Mesendoderm (in vitro differentiated cells): Measurements from ENCODE around the gene MARCHF10.

Source experiments
- DNase-seq: peaks from one replicate; pipeline ENCODE4 v3.0.0; 2013
- H2AK5ac ChIP-seq: 2 replicates; pipeline ENCODE4 v1.6.1; 2013; ENCODE audit warnings: low read length, inconsistent platforms
- H2BK120ac ChIP-seq: 2 replicates; pipeline ENCODE4 v1.6.1; 2013; ENCODE audit warnings: low read depth, mild to moderate bottlenecking, low read length, moderate library complexity, mixed read lengths
- H2BK15ac ChIP-seq: replicated peaks from 2 replicates; pipeline ENCODE4 v1.6.1; 2013; ENCODE audit warnings: low read depth, mild to moderate bottlenecking, moderate library complexity
- H2BK5ac ChIP-seq: 2 replicates; pipeline ENCODE4 v1.6.1; 2013; ENCODE audit warnings: low read length, inconsistent platforms
- H3K18ac ChIP-seq: 2 replicates; pipeline ENCODE4 v1.6.1; 2013; ENCODE audit warnings: mild to moderate bottlenecking, low read length, mixed read lengths
- H3K23ac ChIP-seq: one replicate; pipeline ENCODE4 v1.6.1; 2013; ENCODE audit warnings: low read length
- H3K27ac ChIP-seq: 2 replicates; pipeline ENCODE4 v1.5.1; 2013; ENCODE audit warnings: low read depth, mild to moderate bottlenecking, inconsistent platforms, low read length, moderate library complexity
- H3K27me3 ChIP-seq: 2 replicates; pipeline ENCODE4 v1.6.1; 2013; ENCODE audit warnings: low read length, control low read depth, mild to moderate bottlenecking, inconsistent platforms; ENCODE audit not compliant: insufficient read depth, poor library complexity
- H3K36me3 ChIP-seq: 2 replicates; pipeline ENCODE4 v1.6.1; 2013; ENCODE audit warnings: low read length, inconsistent platforms; ENCODE audit not compliant: control insufficient read depth, insufficient read depth
- H3K4ac ChIP-seq: one replicate; pipeline ENCODE4 v1.6.1; 2013; ENCODE audit warnings: low read depth, mild to moderate bottlenecking, low read length, moderate library complexity
- H3K4me1 ChIP-seq: 2 replicates; pipeline ENCODE4 v1.6.1; 2013; ENCODE audit warnings: low read depth, low read length, inconsistent platforms; ENCODE audit not compliant: control insufficient read depth
- H3K4me2 ChIP-seq: 2 replicates; pipeline ENCODE4 v1.6.1; 2013; ENCODE audit warnings: low read length
- H3K4me3 ChIP-seq: 2 replicates; pipeline ENCODE4 v1.5.1; 2013; ENCODE audit warnings: mild to moderate bottlenecking, low read length
- H3K56ac ChIP-seq: one replicate; pipeline ENCODE4 v1.6.1; 2013; ENCODE audit warnings: low read length
- H3K79me1 ChIP-seq: 2 replicates; pipeline ENCODE4 v1.6.1; 2013; ENCODE audit warnings: low read length, inconsistent platforms
- H3K79me2 ChIP-seq: 2 replicates; pipeline ENCODE4 v1.6.1; 2013; ENCODE audit warnings: mild to moderate bottlenecking, low read length; ENCODE audit not compliant: control insufficient read depth, insufficient read depth
- H3K9ac ChIP-seq: 2 replicates; pipeline ENCODE4 v1.6.1; 2013; ENCODE audit warnings: low read length, inconsistent platforms
- H4K5ac ChIP-seq: one replicate; pipeline ENCODE4 v1.6.1; 2013; ENCODE audit warnings: low read length
- H4K8ac ChIP-seq: one replicate; pipeline ENCODE4 v1.6.1; 2013; ENCODE audit warnings: low read depth, mild to moderate bottlenecking, control low read depth, low read length, moderate library complexity
- WGBS: extraction: QIAGEN DNeasy Blood & Tissue Kit; methylation state at CpG from one replicate; pipeline ENCODE4 v1.1.7; 2013; ENCODE audit warnings: low lambda C conversion rate, missing lambda C conversion rate; ENCODE audit not compliant: insufficient coverage; ENCODE audit errors: extremely low coverage; 5-methylcytosine and 5-hydroxymethylcytosine counted together

MARCHF10 gene

GRCh38 chr17:62676952-62677596 lies 131.0 kb downstream of the MARCHF10 start:
- Histone ChIP-seq H3K27ac (no peak overlapping the region), H3K4me1 (no peaks in the 10 kb centered on the region), H3K9ac (no peak overlapping the region), H3K27me3 (no peaks in the 10 kb centered on the region), H4K5ac (no peak overlapping the region), H2AK5ac (no peak overlapping the region), H3K4me2 (no peak overlapping the region), H4K8ac (no peak overlapping the region), H3K56ac (no peak overlapping the region), H2BK15ac (no peak overlapping the region), H3K4ac (no peak overlapping the region), H3K79me1 (no peaks in the 10 kb centered on the region), H3K36me3 (peaks cover 22% of the 10 kb centered on the region), H2BK5ac (no peak overlapping the region), H3K23ac (no peak overlapping the region), H2BK120ac (no peak overlapping the region), H3K4me3 (no peak overlapping the region), H3K79me2 (no peaks in the 10 kb centered on the region), H3K18ac (no peak overlapping the region)
- DNase-seq: no peak
- WGBS: no CpG with 5 or more reads among the region's 18 CpGs

DNA sequence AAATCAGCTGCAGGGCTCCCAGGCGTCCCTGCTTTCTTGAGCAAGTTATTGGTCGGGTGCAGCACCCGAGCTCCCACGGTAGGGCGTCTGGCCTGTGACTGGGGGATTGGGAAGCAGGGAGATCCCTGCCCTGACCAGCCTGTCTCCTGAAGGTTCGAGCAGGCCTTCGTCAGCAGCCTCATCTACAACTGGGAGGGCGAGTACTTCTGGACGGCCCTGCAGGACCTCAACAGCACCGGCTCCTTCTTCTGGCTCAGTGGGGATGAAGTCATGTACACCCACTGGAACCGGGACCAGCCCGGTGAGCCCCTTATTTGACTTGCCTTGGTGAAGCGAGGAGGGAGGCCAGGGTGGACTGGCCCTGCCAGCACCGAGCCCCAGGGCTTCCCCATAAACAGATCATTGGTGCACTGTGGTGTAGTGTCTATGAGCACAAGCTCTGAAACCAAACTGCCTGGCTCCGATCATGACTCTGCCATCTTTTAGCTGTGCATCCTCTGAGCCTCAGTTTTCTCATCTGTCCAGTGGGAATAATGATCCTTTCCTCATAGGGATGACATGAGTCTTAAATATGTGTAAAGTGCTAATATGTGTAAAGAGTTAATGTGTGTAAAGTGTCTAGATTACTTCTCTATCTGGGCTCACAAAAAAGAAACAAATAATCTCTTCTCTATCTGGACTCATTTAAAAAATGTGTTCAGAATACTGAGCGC lies 131.7 kb downstream of the MARCHF10 start:
- Histone ChIP-seq H3K9ac (no peak overlapping the region), H4K5ac (no peak overlapping the region), H3K23ac (no peak overlapping the region), H2BK5ac (no peak overlapping the region), H3K27me3 (no peaks in the 10 kb centered on the region), H3K56ac (no peak overlapping the region), H3K27ac (no peak overlapping the region), H4K8ac (no peak overlapping the region), H3K79me2 (no peaks in the 10 kb centered on the region), H3K4me3 (no peak overlapping the region), H2BK15ac (no peak overlapping the region), H3K18ac (no peak overlapping the region), H2AK5ac (no peak overlapping the region), H2BK120ac (no peak overlapping the region), H3K4me1 (no peaks in the 10 kb centered on the region), H3K4ac (no peak overlapping the region), H3K36me3 (peaks cover 21% of the 10 kb centered on the region), H3K4me2 (no peak overlapping the region), H3K79me1 (no peaks in the 10 kb centered on the region)
- WGBS: no CpG with 5 or more reads among the region's 16 CpGs
- no peak for DNase-seq

- no CpG with 5 or more reads among the region's 4 CpGs for WGBS
- H3K79me1 ChIP-seq: no peaks in the 10 kb centered on the region
- H2AK5ac ChIP-seq: no peak overlapping the region
- no peak overlapping the region for H3K4me2 ChIP-seq
- no peak overlapping the region for H3K27ac ChIP-seq
- H3K27me3 ChIP-seq: no peaks in the 10 kb centered on the region
- DNase-seq: no peak
- H3K4me1 ChIP-seq: no peaks in the 10 kb centered on the region
- no peak overlapping the region for H3K9ac ChIP-seq
- no peak overlapping the region for H4K8ac ChIP-seq
- H3K23ac ChIP-seq: no peak overlapping the region
- no peak overlapping the region for H2BK5ac ChIP-seq
- H3K56ac ChIP-seq: no peak overlapping the region
- no peak overlapping the region for H3K18ac ChIP-seq
- no peak overlapping the region for H3K4ac ChIP-seq
- no peak overlapping the region for H4K5ac ChIP-seq
- no peaks in the 10 kb centered on the region for H3K79me2 ChIP-seq
- no peak overlapping the region for H2BK15ac ChIP-seq
- H3K36me3 ChIP-seq: peaks cover 18% of the 10 kb centered on the region
- H2BK120ac ChIP-seq: no peak overlapping the region
- no peak overlapping the region for H3K4me3 ChIP-seq
These were observed 132.4 kb downstream of the MARCHF10 start for GRCh38 chr17:62675701-62676100.

GRCh38 chr17:62675260-62675659 lies 132.9 kb downstream of the MARCHF10 start:
- Histone ChIP-seq H4K5ac (no peak overlapping the region), H4K8ac (no peak overlapping the region), H3K4ac (no peak overlapping the region), H3K4me3 (no peak overlapping the region), H3K56ac (no peak overlapping the region), H3K27me3 (no peaks in the 10 kb centered on the region), H2BK15ac (no peak overlapping the region), H3K79me1 (no peaks in the 10 kb centered on the region), H3K79me2 (no peaks in the 10 kb centered on the region), H2BK5ac (no peak overlapping the region), H3K18ac (no peak overlapping the region), H3K4me2 (no peak overlapping the region), H3K36me3 (peaks cover 16% of the 10 kb centered on the region), H2BK120ac (no peak overlapping the region), H3K23ac (no peak overlapping the region), H3K27ac (no peak overlapping the region), H3K4me1 (no peaks in the 10 kb centered on the region), H3K9ac (no peak overlapping the region), H2AK5ac (no peak overlapping the region)
- no peak for DNase-seq
- WGBS: no CpG with 5 or more reads among the region's 12 CpGs

DNA sequence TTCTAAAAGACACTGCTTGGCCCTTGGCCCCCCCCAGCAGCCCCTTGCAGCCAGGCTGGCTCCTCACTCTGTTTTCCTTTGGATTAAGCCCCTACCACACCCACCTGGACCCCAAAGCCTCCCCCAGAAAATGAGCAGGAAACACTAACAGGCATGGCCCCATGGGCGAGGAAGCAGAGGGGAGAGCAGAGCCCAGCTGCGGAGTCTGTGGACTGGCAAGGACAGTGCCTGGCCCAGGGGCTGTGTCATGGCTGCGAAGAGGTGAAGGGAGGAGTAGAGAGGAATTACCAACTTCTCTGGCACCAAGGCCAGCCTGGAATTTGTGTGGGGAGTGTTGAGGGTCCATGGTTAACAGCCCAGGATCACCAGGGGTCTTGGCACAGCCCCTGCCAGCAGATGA lies 133.3 kb downstream of the MARCHF10 start:
- Histone ChIP-seq H3K27ac (no peak overlapping the region), H3K4me2 (no peak overlapping the region), H3K23ac (no peak overlapping the region), H3K56ac (no peak overlapping the region), H2BK15ac (no peak overlapping the region), H4K5ac (no peak overlapping the region), H3K79me1 (no peaks in the 10 kb centered on the region), H2BK5ac (no peak overlapping the region), H2AK5ac (no peak overlapping the region), H3K9ac (no peak overlapping the region), H3K18ac (no peak overlapping the region), H3K79me2 (no peaks in the 10 kb centered on the region), H2BK120ac (no peak overlapping the region), H3K4ac (no peak overlapping the region), H3K27me3 (no peaks in the 10 kb centered on the region), H3K4me3 (no peak overlapping the region), H3K4me1 (no peaks in the 10 kb centered on the region), H4K8ac (no peak overlapping the region), H3K36me3 (peaks cover 16% of the 10 kb centered on the region)
- WGBS: no CpG with 5 or more reads among the region's 3 CpGs
- no peak for DNase-seq

GRCh38 chr17:62674363-62674739 lies 133.8 kb downstream of the MARCHF10 start:
- H4K5ac ChIP-seq: no peak overlapping the region
- H3K18ac ChIP-seq: no peak overlapping the region
- no peak overlapping the region for H2BK5ac ChIP-seq
- H3K79me2 ChIP-seq: no peaks in the 10 kb centered on the region
- no peak overlapping the region for H4K8ac ChIP-seq
- H3K4me3 ChIP-seq: no peak overlapping the region
- H3K27me3 ChIP-seq: no peaks in the 10 kb centered on the region
- no peak overlapping the region for H3K23ac ChIP-seq
- no peak overlapping the region for H3K9ac ChIP-seq
- no peaks in the 10 kb centered on the region for H3K79me1 ChIP-seq
- peaks cover 15% of the 10 kb centered on the region for H3K36me3 ChIP-seq
- no peak overlapping the region for H2AK5ac ChIP-seq
- DNase-seq: no peak
- no CpG with 5 or more reads among the region's 6 CpGs for WGBS
- no peak overlapping the region for H3K27ac ChIP-seq
- no peaks in the 10 kb centered on the region for H3K4me1 ChIP-seq
- H3K56ac ChIP-seq: no peak overlapping the region
- no peak overlapping the region for H2BK120ac ChIP-seq
- no peak overlapping the region for H3K4me2 ChIP-seq
- no peak overlapping the region for H2BK15ac ChIP-seq
- no peak overlapping the region for H3K4ac ChIP-seq
